Ascending aorta (tissue), 2 donors: ENCODE measurements around the gene SGPP1. TPM values are rescaled to one million over a fixed set of nuclear protein-coding genes. Genes with fewer than 3 reads are reported as not detected.

Experiments
- DNase-seq, 2 donors: peaks; one replicate each; pipeline ENCODE4 v3.0.0-alpha.2; 2019; ENCODE audit warnings: low spot score in 2 of 2
- H3K27ac ChIP-seq, 2 donors: fragments of 200-600 bp; sonication (generic); one replicate each; pipeline ENCODE4 v1.5.1; 2016 to 2017; ENCODE audit warnings: mild to moderate bottlenecking in 1 of 2
- H3K27me3 ChIP-seq: fragments of 200-600 bp; sonication (generic); one replicate; pipeline ENCODE4 v1.5.1; 2017
- H3K36me3 ChIP-seq, 2 donors: fragments of 200-600 bp; sonication (generic); one replicate each; pipeline ENCODE4 v1.5.1; 2016
- H3K4me1 ChIP-seq, 2 donors: fragments of 200-600 bp; sonication (generic); one replicate each; pipeline ENCODE4 v1.5.1; 2016 to 2017; ENCODE audit warnings: mild to moderate bottlenecking in 1 of 2
- H3K4me3 ChIP-seq, 2 donors: fragments of 200-600 bp; sonication (generic); one replicate each; pipeline ENCODE4 v1.5.1; 2016 to 2017; ENCODE audit warnings: mild to moderate bottlenecking in 1 of 2
- H3K9me3 ChIP-seq, 2 donors: fragments of 200-600 bp; sonication (generic); one replicate each; pipeline ENCODE4 v1.5.1; 2016
- intact Hi-C: fragments of 100-400 bp; cut with DNase I; formaldehyde crosslinking; loops from one replicate; pipeline ENCODE4 v1.15.1; 2023
- total RNA-seq: library from RNA; depleted of rRNA; stranded (reverse); fragments of >200 nt; gene quantifications from one replicate; pipeline ENCODE4 v1.1.0, GENCODE V29; 2016
- TF ChIP-seq, protein P1 (sequence below), 3 experiments: fragments of 200-600 bp in 2 of 3; fragments of 450-650 bp in 1 of 3; sonication (generic) in 2 of 3; IDR thresholded peaks; one replicate each; pipeline ENCODE4 v1.5.1; 2016 to 2019; ENCODE audit warnings: antibody characterized with exemption in 3 of 3, mild to moderate bottlenecking in 1 of 3, moderate library complexity in 1 of 3

SGPP1 gene
- total RNA-seq, 1 donor from 2014 or later: 20.3 TPM

DNA sequence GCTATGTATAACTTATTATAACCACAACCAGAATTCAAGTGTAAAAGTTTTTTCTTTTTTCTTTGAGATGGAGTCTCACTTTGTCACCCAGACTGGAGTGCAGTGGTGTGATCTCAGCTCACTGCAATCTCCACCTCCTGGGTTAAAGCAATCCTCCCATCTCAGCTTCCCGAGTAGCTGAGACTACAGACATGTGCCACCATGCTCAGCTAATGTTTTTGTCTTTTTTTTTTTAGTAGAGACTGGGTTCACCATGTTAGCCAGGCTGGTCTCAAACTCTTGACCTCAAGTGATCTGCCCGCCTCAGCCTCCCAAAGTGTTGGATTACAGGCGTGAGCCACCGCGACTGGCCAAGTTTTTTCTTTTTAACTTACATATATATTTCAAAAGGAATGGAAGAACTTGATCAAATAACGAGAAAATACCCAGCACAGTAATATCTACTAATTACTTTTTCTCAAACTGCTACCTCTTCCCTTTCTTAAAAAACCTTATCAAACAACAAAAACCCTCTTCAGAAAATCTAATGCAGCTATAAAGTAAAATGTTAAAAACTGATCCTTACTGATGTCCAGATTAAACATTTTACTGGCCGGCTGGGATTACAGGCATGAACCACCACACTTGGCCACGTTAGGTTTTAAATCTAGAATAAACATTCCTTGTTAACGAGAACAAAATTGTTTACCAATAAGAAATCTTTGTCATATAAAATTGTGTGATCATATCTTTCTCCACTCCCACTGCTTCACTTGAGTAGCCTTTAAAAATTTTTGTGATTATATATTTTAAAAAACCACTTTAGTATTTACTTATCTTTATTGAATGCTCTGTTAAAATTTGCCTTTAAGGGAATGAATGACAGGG is 44.9 kb downstream of the SGPP1 start:
- Histone ChIP-seq H3K9me3 (no peaks in the 10 kb centered on the region), H3K4me3 (no peak overlapping the region), H3K27ac (no peak overlapping the region), H3K4me1 (no peaks in the 10 kb centered on the region), H3K36me3 (peaks cover 0 to 1% of the 10 kb centered on the region in 2 donors), H3K27me3 (no peaks in the 10 kb centered on the region)
- DNase-seq: no peak
- intact Hi-C loops: no loop called here
- TF ChIP-seq, protein P1, sequence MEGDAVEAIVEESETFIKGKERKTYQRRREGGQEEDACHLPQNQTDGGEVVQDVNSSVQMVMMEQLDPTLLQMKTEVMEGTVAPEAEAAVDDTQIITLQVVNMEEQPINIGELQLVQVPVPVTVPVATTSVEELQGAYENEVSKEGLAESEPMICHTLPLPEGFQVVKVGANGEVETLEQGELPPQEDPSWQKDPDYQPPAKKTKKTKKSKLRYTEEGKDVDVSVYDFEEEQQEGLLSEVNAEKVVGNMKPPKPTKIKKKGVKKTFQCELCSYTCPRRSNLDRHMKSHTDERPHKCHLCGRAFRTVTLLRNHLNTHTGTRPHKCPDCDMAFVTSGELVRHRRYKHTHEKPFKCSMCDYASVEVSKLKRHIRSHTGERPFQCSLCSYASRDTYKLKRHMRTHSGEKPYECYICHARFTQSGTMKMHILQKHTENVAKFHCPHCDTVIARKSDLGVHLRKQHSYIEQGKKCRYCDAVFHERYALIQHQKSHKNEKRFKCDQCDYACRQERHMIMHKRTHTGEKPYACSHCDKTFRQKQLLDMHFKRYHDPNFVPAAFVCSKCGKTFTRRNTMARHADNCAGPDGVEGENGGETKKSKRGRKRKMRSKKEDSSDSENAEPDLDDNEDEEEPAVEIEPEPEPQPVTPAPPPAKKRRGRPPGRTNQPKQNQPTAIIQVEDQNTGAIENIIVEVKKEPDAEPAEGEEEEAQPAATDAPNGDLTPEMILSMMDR (IDR thresholded peaks at IDR 0.05): no peak

DNA sequence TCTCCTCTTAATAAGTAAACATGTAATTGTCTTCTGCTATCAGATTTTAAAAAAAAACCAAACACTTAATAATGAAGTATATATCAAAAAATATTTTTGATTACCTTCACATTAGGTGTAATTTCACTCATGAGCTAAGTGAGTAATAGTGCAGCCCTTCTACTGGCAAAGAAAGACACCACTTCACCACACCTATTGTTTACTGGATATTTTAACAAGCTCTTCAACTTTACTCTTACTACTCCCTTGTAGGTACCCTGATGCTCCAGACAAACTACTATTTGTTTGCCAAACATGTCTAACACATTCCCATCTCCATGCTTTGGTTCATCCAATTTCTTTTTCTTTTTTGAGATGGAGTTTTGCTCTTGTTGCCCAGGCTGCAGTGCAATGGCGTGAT is 49.3 kb downstream of the SGPP1 start:
- Histone ChIP-seq H3K27ac (no peak overlapping the region), H3K4me3 (no peak overlapping the region), H3K4me1 (no peaks in the 10 kb centered on the region), H3K27me3 (no peaks in the 10 kb centered on the region), H3K9me3 (no peaks in the 10 kb centered on the region), H3K36me3 (peaks cover 0 to 3% of the 10 kb centered on the region in 2 donors)
- intact Hi-C loops: no loop called here
- DNase-seq: no peak
- TF ChIP-seq, protein P1 (IDR thresholded peaks at IDR 0.05): no peak

DNA sequence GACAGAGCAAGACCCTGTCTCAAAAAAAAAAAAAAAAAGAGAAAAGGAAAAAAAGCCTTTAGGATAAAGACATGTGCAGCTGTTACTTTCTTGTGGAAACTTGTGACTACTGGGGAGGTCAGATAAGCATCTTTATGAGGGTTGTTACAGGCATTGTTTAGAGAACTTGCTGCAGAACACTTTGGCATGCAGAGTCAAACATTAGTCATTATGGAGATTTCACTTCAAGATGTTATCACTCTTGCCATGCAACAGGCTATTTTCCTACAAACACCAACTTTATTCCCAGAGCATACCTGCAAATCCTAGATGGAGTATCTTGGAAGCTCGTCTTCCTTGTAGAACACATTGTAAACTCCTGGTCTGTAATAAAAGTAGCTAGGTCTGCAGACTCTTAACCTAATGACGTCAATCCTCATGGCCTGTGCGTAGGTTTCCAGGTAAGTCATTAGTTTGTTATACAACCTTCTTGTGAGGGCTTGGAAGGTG is 49.9 kb downstream of the SGPP1 start:
- TF ChIP-seq, protein P1 (IDR thresholded peaks at IDR 0.05): no peak
- Histone ChIP-seq H3K9me3 (no peaks in the 10 kb centered on the region), H3K36me3 (peaks cover 0 to 3% of the 10 kb centered on the region in 2 donors), H3K27me3 (no peaks in the 10 kb centered on the region), H3K4me1 (no peaks in the 10 kb centered on the region), H3K4me3 (no peak overlapping the region), H3K27ac (no peak overlapping the region)
- intact Hi-C loops: no loop called here
- DNase-seq: no peak

DNA sequence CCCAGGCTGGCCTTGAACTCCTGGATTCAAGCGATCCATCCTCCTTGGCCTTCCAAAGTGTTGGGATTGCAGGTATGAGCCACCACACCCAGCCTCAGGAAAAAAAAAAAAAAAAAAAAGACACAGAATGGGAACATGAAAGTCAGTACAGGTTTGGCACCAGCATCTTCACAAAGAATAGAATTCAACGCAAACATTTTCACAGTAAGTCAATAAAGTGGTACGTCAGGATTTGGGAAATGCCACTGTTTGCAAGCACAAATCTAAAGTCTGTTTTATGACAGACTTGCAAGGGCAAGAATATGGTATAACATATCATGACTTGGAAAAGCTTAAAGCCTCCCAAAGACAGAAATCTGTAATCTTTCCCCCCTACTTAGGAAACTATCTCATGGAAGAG is 51.2 kb downstream of the SGPP1 start:
- no peaks in the 10 kb centered on the region for H3K9me3 ChIP-seq
- TF ChIP-seq, protein P1 (IDR thresholded peaks at IDR 0.05): no peak
- H3K4me1 ChIP-seq: no peaks in the 10 kb centered on the region
- DNase-seq: no peak
- H3K27me3 ChIP-seq: no peaks in the 10 kb centered on the region
- H3K36me3 ChIP-seq: peaks cover 0 to 3% of the 10 kb centered on the region in 2 donors
- intact Hi-C loops: no loop called here
- H3K27ac ChIP-seq: no peak overlapping the region
- no peak overlapping the region for H3K4me3 ChIP-seq

DNA sequence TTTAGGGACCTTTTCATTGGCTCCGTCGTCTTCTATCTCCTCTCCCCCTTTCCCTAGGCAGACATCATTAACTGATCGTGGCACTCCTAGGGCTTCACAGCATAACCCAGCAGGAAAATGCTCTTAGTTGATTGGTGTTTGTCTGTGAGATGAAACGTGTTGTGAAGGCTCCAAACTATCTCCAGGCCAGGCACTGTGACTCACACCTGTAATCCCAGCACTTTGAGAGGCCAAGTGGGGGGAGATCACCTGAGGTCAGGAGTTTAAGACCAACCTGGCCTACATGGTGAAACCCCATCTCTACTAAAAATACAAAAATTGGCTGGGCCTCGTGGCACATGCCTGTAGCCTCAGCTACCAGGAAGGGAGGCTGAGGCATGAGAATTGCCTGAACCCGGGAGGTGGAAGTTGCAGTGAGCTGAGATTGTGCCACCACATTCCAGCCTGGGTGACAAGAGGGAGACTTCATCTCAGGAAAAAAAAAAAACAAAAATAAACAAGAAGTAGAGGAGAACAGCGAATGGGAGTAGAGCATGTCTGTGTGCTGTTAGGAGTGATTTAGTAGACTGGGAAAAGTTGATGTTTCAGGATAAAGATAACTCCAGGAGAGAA is 53.9 kb downstream of the SGPP1 start:
- Histone ChIP-seq H3K9me3 (no peaks in the 10 kb centered on the region), H3K4me1 (no peaks in the 10 kb centered on the region), H3K36me3 (peaks cover 0 to 3% of the 10 kb centered on the region in 2 donors), H3K4me3 (no peak overlapping the region), H3K27ac (no peak overlapping the region), H3K27me3 (no peaks in the 10 kb centered on the region)
- no peak for DNase-seq
- intact Hi-C loops: no loop called here
- TF ChIP-seq, protein P1 (IDR thresholded peaks at IDR 0.05): no peak
